GM12891 (cell line): ENCODE results near the gene PI4K2A.

Experiments used
- POLR2A ChIP-seq: IDR thresholded peaks from 2 replicates; pipeline ENCODE4 v1.6.1; 2011; ENCODE audit warnings: low read depth, low read length, control low read depth
- POLR2AphosphoS5 ChIP-seq: IDR thresholded peaks from 2 replicates; pipeline ENCODE4 v1.6.1; 2011; ENCODE audit warnings: low read depth, low read length, control low read depth
- POU2F2 ChIP-seq: IDR thresholded peaks from 2 replicates; pipeline ENCODE4 v1.6.1; 2011; ENCODE audit warnings: low read depth, mild to moderate bottlenecking, control low read depth, low read length, moderate library complexity

DNA sequence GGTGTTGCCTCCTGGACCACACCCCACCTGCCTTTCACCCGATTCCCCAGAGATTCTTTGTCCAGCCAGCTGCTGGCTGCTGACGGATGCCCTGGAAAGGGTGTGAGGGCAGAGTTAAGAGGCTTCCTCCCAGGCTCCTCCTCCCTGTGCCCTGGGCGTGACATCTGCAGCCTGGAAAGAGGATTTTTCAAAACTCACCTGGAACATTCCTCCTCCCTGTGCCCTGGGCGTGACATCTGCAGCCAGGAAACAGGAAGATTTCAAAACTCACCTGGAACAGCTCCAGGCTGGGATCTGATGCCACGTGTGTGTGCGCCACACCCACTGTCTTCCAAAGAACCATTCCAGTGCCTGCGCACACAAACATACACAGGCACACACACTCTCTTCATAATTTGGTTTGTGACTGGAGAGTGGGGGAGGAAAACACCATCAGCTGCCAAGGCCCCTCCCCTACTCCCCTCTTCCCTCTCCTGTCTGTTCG lies 78.2 kb downstream of the PI4K2A start:
- TF ChIP-seq POLR2A (no peak), POLR2AphosphoS5 (no peak), POU2F2 (no peak)
